Measurements from ENCODE around the gene OPCML. TPM values are rescaled to one million over a fixed set of nuclear protein-coding genes. Genes with fewer than 3 reads are reported as not detected.

OPCML gene
- total RNA-seq, 1 experiment from 2014 or later, result 0.94 TPM

DNA sequence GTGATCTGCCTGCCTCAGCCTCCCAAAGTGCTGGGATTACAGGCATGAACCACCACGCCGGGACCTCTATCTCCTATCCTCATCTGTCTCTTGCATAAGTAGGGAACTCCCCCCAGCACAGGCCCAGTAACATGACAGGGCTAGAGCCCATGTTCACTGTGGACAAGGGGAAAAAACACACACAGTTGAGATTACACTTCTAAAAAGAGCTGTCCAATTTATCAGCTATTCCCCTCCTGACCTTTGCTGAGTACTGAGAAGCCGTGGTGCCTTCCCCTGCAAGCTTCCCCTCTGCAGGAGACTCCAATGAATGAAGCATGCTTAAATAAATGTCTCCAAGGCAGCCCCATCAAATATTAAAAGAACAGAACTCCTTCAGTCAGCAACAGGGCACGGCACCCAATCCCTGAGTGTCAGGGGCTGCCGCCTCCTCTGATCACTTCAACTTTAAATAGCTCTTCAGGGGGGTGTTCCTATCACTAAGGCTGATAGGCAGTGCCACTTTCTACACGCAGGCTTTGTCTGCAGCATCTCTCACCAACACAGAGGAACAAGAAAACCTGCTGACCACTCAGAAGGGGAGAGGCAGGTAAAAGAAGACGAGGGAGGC, 385.5 kb downstream of the OPCML start:
- no peak overlapping the region; a peak in 1 of 7 replicates for H3K27ac Mint-ChIP-seq
- H3K4me1 ChIP-seq (ENCODE audit: insufficient read depth, low read length), result peaks cover 2% of the 10 kb centered on the region; the same call in 1 of the 2 replicates
- H2BK120ac ChIP-seq (ENCODE audit: low read depth, low read length, poor library complexity, severe bottlenecking), result no peak overlapping the region
- no peak overlapping the region for H4K5ac ChIP-seq (ENCODE audit: insufficient read length, low read depth, low read length)
- no peak overlapping the region for H2BK20ac ChIP-seq (ENCODE audit: low read depth, low read length, poor library complexity, severe bottlenecking)
- H2AFZ ChIP-seq (ENCODE audit: low read length), result no peak overlapping the region
- H3K4me1 Mint-ChIP-seq, result peaks cover 7 to 9% of the 10 kb centered on the region in 2 experiments
- H4K8ac ChIP-seq (replicated peaks; ENCODE audit: insufficient read length, low read depth, low read length), result no peak overlapping the region
- H3K14ac ChIP-seq (ENCODE audit: insufficient read depth, low read length), result no peak overlapping the region
- no peaks in the 10 kb centered on the region; the same call in none of the 2 replicates for H3K27me3 Mint-ChIP-seq (ENCODE audit: low read depth)
- H4K20me1 ChIP-seq (ENCODE audit: control insufficient read depth, insufficient read depth, insufficient read length), result no peaks in the 10 kb centered on the region
- no CpG with 5 or more reads among the region's 7 CpGs for WGBS (ENCODE audit: extremely low coverage, insufficient read length, low lambda C conversion rate)
- no peaks in the 10 kb centered on the region; a peak in 1 of 7 replicates for H3K36me3 Mint-ChIP-seq (ENCODE audit: insufficient read depth in 1 of 3, low read depth in 3 of 3)
- TF ChIP-seq, protein P1, sequence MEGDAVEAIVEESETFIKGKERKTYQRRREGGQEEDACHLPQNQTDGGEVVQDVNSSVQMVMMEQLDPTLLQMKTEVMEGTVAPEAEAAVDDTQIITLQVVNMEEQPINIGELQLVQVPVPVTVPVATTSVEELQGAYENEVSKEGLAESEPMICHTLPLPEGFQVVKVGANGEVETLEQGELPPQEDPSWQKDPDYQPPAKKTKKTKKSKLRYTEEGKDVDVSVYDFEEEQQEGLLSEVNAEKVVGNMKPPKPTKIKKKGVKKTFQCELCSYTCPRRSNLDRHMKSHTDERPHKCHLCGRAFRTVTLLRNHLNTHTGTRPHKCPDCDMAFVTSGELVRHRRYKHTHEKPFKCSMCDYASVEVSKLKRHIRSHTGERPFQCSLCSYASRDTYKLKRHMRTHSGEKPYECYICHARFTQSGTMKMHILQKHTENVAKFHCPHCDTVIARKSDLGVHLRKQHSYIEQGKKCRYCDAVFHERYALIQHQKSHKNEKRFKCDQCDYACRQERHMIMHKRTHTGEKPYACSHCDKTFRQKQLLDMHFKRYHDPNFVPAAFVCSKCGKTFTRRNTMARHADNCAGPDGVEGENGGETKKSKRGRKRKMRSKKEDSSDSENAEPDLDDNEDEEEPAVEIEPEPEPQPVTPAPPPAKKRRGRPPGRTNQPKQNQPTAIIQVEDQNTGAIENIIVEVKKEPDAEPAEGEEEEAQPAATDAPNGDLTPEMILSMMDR (conservative IDR thresholded peaks at IDR 0.05), result no peak
- DNase-seq, result no peak
- H3K18ac ChIP-seq (ENCODE audit: insufficient read length, low read depth, low read length), result no peak overlapping the region
- no peaks in the 10 kb centered on the region for H3K9me3 Mint-ChIP-seq
- H2AK5ac ChIP-seq (ENCODE audit: insufficient read length, low read length), result no peak overlapping the region
- no peak overlapping the region for H3K56ac ChIP-seq (ENCODE audit: insufficient read length, low read depth, low read length)
- H3K27me3 ChIP-seq (ENCODE audit: insufficient read depth, low read length), result no peaks in the 10 kb centered on the region
- H3K4me3 Mint-ChIP-seq, result no peak overlapping the region
- no peak overlapping the region for H4K91ac ChIP-seq (ENCODE audit: insufficient read length, low read depth, low read length)
- H3K4ac ChIP-seq (ENCODE audit: low read depth, low read length), result no peak overlapping the region
- no peak overlapping the region for H3K4me2 ChIP-seq (ENCODE audit: insufficient read depth, insufficient read length, low read length)
- no peak overlapping the region for H2BK15ac ChIP-seq (ENCODE audit: low read depth, low read length)
- no peaks in the 10 kb centered on the region for H3K79me1 ChIP-seq (ENCODE audit: insufficient read depth, low read depth, low read length, poor library complexity, severe bottlenecking)
- H3K79me2 ChIP-seq (ENCODE audit: insufficient read depth, low read length), result no peaks in the 10 kb centered on the region
- no peak overlapping the region for H3T11ph ChIP-seq (ENCODE audit: low read length)
- no peak overlapping the region for H2BK5ac ChIP-seq (ENCODE audit: insufficient read length, low read length)
- H3K9me3 ChIP-seq (ENCODE audit: control insufficient read depth, low read depth, low read length), result no peaks in the 10 kb centered on the region
- H2BK12ac ChIP-seq (ENCODE audit: insufficient read length, low read depth, low read length), result no peak overlapping the region
- H3K23ac ChIP-seq (ENCODE audit: insufficient read length, low read depth, low read length), result no peak overlapping the region
- H3K9ac ChIP-seq (ENCODE audit: extremely low read depth, insufficient read length, low read length), result no peak overlapping the region
- H3K23me2 ChIP-seq (ENCODE audit: insufficient read length, low read depth, low read length, poor library complexity, severe bottlenecking), result no peaks in the 10 kb centered on the region
- H3K27ac ChIP-seq (ENCODE audit: insufficient read length, low read depth, low read length), result no peak overlapping the region

All from H9 (cell line).